ENCODE results near the gene CEP83. TPM values are rescaled to one million over a fixed set of nuclear protein-coding genes. Genes with fewer than 3 reads are reported as not detected.

CEP83 gene
- total and polyA plus RNA-seq, 10 donors: 6.8 to 29.0 (median 14.0) TPM

DNA sequence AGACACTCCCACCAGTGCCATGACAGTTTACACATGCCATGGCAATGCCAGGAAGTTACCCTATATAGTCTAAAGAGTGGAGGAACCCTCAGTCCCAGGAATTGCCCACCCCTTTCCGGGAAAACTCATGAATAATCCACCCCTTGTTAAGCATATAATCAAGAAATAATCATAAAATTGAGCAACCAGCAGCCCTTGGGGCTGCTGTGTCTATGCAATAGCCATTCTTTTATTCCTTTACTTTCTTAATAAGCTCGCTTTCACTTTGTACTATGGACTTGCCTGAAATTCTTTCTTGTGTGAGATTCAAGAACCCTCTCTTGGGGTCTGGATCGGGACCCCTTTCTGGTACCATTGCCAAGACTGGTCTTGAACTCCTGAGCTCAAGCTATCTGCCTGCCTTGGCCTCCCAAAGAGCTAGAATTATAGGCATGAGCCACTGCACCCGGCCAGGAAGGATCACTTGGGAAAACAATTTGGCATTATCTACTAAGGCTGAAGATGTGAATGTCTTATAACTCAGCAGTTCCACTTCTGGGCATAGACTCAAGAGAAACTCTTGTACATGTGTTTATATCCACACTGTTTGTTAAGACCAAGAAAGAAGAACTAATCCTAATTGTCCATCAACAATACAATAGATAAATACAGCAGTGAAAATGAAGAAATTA lies 35.9 kb upstream of the CEP83 start:
- no peak for DNase-seq
- Histone ChIP-seq H3K36me3 (no peaks in the 10 kb centered on the region), H3K4me3 (no peak overlapping the region), H3K4me1 (no peaks in the 10 kb centered on the region), H3K27me3 (replicated peaks in 1 of 7) (no peaks in the 10 kb centered on the region), H3K27ac (no peak overlapping the region), H3K9me3 (peaks cover 0 to 15% (median 4%) of the 10 kb centered on the region in 8 donors)
- WGBS, 5 donors: 83 to 92% (median 91%) methylated on average over 4 of the region's 4 CpGs
- intact Hi-C loops (cut with DNase I; ENCODE audit: low total_unique reads): no loop called here
- no peak for TF ChIP-seq POLR2AphosphoS5 (IDR thresholded peaks at IDR 0.05)
- TF ChIP-seq, protein P1, sequence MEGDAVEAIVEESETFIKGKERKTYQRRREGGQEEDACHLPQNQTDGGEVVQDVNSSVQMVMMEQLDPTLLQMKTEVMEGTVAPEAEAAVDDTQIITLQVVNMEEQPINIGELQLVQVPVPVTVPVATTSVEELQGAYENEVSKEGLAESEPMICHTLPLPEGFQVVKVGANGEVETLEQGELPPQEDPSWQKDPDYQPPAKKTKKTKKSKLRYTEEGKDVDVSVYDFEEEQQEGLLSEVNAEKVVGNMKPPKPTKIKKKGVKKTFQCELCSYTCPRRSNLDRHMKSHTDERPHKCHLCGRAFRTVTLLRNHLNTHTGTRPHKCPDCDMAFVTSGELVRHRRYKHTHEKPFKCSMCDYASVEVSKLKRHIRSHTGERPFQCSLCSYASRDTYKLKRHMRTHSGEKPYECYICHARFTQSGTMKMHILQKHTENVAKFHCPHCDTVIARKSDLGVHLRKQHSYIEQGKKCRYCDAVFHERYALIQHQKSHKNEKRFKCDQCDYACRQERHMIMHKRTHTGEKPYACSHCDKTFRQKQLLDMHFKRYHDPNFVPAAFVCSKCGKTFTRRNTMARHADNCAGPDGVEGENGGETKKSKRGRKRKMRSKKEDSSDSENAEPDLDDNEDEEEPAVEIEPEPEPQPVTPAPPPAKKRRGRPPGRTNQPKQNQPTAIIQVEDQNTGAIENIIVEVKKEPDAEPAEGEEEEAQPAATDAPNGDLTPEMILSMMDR (IDR thresholded peaks at IDR 0.05 in 8 of 11, conservative IDR thresholded peaks at IDR 0.05 in 3 of 11): no peak
- no peak for TF ChIP-seq POLR2A (IDR thresholded peaks at IDR 0.05)

DNA sequence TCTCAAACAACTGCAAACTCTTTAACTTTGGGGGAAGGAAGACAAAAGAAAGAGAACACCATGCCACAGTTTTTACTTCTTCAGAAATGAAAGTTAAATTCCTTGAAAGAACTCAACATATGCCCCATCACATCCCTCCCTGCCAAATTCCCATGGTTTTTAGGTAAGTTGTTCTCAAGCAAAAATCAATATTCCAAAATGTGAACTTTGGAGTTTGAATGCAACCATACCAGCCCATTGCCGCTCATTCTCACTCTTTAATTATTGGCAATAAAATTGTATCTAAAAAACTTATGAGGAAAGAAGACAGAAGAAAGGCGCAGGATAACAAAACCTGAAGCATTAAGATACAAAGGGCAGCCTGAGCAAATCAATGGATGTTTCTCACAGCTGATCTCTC lies 31.8 kb upstream of the CEP83 start:
- intact Hi-C loops (cut with DNase I; ENCODE audit: low total_unique reads): no loop called here
- peaks cover 0 to 11% (median 6%) of the 10 kb centered on the region in 6 donors for H3K4me1 ChIP-seq
- H3K36me3 ChIP-seq: no peaks in the 10 kb centered on the region
- H3K9me3 ChIP-seq: no peaks in the 10 kb centered on the region
- H3K27me3 ChIP-seq (replicated peaks in 1 of 7): no peaks in the 10 kb centered on the region
- H3K27ac ChIP-seq: no peak overlapping the region
- no peak overlapping the region for H3K4me3 ChIP-seq
- 92 to 99% (median 94%) methylated on average over 2 of the region's 2 CpGs for WGBS, 5 donors
- TF ChIP-seq POLR2AphosphoS5 (IDR thresholded peaks at IDR 0.05) (no peak), POLR2A (IDR thresholded peaks at IDR 0.05) (no peak)
- TF ChIP-seq, protein P1 (IDR thresholded peaks at IDR 0.05 in 8 of 11, conservative IDR thresholded peaks at IDR 0.05 in 3 of 11): no peak
- DNase-seq: no peak

DNA sequence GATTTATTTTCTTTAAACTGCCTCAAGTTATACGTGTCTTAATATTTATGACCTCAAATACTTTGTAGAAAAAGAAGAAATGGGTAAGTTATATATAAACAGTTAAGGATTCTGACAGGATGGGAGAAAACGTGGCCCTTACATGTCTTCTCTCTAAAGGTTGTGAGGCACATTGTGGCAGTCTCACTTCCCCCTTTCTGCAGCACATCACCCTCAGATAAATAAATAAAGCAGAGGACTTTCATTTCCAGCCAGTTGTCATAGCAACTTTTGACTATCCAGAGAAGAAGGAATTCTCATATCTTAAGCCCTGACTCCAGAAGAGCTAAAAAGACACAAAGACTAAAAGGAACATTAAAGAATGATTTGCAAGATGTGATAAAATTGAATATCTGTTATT lies 28.8 kb upstream of the CEP83 start:
- Histone ChIP-seq H3K4me3 (no peak overlapping the region), H3K4me1 (peaks cover 0 to 11% (median 6%) of the 10 kb centered on the region in 6 donors), H3K36me3 (no peaks in the 10 kb centered on the region), H3K9me3 (no peaks in the 10 kb centered on the region), H3K27me3 (replicated peaks in 1 of 7) (no peaks in the 10 kb centered on the region), H3K27ac (no peak overlapping the region)
- no peak for DNase-seq
- TF ChIP-seq POLR2AphosphoS5 (IDR thresholded peaks at IDR 0.05) (no peak), POLR2A (IDR thresholded peaks at IDR 0.05) (no peak)
- TF ChIP-seq, protein P1 (IDR thresholded peaks at IDR 0.05 in 8 of 11, conservative IDR thresholded peaks at IDR 0.05 in 3 of 11): no peak
- 17 to 26% (median 22%) methylated on average over 2 of the region's 2 CpGs for WGBS, 5 donors
- intact Hi-C loops (cut with DNase I; ENCODE audit: low total_unique reads): no loop called here

DNA sequence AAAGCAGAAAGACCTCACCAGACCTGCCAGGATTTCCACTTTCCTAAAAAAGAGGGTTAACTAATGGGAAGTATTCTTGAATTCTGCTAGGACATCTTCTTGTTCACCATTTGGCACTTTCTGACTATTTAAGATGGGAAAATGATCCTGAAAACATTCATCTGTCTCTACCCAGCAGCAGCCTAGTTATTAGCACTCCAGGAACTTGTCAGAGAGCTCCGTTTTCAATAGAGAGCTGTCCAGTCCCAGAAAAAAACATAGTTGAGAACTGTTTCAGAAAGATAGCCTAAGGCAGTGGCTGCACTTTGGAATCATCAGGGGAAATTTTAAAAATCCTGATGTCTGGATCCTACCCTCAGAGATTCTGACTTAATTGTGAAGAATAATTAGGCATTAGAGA lies 22.1 kb upstream of the CEP83 start:
- Histone ChIP-seq H3K36me3 (no peaks in the 10 kb centered on the region), H3K27ac (no peak overlapping the region), H3K4me3 (no peak overlapping the region), H3K9me3 (no peaks in the 10 kb centered on the region), H3K4me1 (no peaks in the 10 kb centered on the region), H3K27me3 (replicated peaks in 1 of 7) (peaks cover 0 to 3% (median 0%) of the 10 kb centered on the region in 7 donors)
- 52 to 72% (median 63%) methylated on average over 1 of the region's 1 CpG for WGBS, 5 donors
- DNase-seq: no peak
- TF ChIP-seq POLR2AphosphoS5 (IDR thresholded peaks at IDR 0.05) (no peak), POLR2A (IDR thresholded peaks at IDR 0.05) (no peak)
- TF ChIP-seq, protein P1 (IDR thresholded peaks at IDR 0.05 in 8 of 11, conservative IDR thresholded peaks at IDR 0.05 in 3 of 11): no peak
- intact Hi-C loops (cut with DNase I; ENCODE audit: low total_unique reads): no loop called here

Measured in spleen (tissue), 11 donors.